ENCODE results near the gene MAP4.
A peak's percentile ranks its signal among the peaks of the same experiment; 100 is the strongest.
"Not testable (repeated sequence)": the region's sequence is repeated elsewhere in the genome, so short reads cannot be mapped to it uniquely, and the experiment has no call there.

Gene MAP4

DNA sequence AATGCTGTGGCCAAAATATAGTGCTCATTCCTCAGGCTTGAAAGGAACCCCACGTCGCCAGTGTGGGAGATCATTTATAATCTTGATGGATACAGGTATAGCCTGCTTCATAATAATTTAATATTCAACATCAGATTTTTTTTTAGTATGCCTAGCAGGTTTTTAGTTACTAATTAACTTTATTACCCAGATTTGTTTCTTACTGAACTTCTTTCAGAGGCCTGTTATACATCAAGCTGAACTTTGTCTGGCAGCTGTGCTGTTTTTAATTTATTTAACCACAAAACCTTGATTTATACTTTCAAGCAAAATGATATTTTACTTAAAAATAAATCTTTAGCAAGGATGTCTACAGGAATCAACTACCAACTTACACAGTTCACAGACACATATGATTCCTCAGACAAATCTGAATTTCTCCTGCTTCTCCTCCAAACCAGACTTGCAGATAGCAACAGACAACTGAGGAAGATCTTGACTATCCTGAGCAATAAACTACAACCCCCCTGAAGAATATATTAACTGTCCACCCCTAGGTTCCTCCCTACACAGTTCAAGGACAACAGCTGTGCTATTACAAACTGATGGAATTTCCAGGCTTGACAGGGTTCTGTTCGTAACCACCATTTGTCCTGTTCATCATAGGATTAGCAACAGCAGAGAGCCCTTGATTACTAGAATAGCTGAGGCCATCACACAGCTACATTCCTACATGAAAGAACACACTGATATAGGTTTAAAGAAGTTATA, 610 bp downstream of the MAP4 start:
- DNase-seq = no peak

DNA sequence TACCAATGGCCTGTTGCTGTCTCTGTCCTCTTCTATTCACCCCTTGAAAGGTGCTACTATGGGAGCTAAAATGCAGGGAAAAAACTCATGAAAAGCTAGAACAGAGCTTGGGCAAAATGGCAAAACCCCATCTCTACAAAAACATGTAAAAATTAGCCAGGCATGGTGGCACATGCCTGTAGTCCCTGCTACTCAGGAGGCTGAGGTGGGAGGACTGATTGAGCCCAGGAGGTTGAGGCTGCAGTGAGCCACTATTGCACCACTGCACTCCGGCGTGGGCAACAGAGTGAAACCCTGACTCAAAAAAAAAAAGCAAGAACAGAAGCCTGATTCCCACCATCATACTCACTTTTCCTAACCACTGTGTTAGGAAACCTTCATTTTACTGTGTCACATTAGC, 1.9 kb downstream of the MAP4 start:
- DNase-seq = no peak

DNA sequence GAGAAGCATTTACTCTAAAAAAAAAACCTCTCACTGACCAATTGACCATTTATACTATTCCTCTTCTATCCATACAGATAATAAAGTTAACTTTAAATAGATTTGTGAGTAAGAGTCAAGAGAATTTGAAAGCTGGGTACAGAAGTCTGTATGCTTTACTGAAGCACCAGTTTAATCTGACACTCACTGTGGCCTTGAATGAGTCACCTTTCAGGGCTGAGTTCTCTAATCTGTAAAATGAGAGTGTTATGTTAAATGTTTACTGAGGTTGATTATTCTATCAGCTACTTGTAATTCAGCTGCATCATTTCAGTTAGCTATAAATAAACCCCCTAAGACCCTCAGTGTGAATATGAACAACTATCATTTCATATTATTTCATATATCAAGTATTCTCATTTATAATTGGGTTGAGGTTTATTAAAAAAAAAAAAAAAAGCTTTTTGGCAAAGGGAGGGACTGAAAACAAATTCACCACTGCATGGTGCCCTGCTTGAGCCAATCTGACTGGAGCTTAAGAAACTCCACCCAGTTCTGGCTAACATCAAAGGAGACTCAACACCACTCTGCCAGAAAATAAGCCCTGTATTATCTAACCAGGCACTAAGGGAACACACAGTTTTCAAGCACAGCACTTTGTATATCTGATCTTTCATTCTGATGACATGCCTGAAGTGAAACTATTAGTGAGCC, 2.8 kb downstream of the MAP4 start:
- DNase-seq = no peak

DNA sequence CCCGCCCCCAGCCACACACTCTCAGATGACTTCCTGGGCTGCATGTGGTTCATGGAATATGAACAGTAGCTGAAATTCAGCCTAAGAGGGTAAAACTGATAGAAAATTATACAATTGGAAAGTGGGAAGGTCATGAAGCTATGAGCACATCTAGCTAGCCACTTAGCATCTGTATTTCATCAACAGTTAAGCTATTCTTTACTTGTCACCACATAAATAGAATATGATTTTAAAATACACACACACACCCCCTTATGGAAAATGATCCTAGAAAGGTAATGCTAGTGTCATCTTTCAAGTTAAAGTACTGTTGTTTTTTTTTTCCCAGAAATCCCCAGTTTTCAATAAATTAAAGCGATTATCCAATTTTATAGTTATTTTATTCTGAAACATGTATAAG, 3.6 kb downstream of the MAP4 start:
- DNase-seq = no peak

DNA sequence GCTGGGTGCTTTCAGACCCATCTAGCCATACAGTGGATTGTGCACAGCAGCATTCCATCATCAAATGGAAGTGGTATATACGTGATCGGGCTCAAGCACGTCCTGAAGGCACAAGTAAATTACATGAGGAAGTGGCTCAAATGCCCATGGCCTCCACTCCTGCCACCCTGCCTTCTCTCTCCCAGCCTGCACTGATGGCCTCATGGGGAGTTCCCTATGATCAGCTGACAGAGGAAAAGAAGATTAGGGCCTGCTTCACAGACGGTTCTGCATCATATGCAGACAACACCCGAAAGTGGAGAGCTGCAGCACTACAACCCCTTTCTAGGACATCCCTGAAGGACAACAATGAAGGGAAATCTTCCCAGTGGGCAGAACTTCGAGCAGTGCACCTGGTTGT, 8.2 kb downstream of the MAP4 start:
- not testable (repeated sequence) for DNase-seq

DNA sequence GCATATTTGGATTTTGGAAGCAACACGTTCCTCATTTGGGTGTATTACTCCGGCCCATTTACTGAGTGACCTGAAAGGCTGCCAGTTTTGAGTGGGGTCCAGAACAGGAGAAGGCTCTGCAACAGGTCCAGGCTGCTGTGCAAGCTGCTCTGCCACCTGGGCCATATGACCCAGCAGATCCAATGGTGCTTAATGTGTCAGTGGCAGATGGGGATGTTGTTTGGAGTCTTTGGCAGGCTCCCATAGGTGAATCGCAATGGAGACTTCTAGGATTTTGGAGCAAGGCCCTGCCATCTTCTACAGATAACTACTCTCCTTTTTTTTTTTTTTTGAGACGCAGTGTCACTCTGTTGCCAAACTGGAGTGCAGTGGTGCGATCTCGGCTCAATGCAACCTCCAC, 8.9 kb downstream of the MAP4 start:
- DNase-seq = not testable (repeated sequence)

DNA sequence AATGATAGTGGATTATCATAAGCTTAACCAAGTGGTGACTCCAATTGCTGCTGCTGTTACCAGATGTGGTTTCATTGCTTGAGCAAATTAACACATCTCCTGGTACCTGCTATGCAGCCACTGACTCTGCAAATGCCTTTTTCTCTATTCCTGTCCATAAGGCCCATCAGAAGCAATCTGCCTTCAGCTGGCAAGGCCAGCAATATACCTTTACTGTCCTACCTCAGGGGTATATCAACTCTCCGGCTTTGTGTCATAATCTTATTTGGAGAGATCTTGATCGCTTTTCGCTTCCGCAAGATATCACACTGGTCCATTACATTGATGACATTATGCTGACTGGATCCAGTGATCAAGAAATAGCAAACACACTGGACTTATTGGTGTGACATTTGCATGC, 9.4 kb downstream of the MAP4 start:
- DNase-seq = not testable (repeated sequence)

DNA sequence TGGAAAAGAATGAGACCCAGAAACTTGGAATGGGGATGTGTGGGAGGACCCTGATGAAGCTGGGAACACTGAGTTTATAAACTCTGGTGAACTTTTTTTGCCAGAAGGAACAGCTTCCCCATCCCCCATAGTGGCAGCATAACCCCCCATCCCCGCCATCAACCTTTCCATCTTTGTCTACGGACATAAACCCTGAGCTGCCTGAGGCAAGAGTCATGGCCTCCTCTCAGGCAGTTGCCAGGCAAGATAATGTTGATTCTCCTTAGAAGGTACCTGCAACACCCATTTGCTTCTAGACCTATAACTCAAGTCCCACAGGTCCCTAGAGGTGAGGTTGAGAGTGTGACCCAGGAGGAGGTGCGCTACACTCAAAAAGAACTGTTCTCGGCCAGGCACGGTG, 11.5 kb downstream of the MAP4 start:
- no peak for DNase-seq

DNA sequence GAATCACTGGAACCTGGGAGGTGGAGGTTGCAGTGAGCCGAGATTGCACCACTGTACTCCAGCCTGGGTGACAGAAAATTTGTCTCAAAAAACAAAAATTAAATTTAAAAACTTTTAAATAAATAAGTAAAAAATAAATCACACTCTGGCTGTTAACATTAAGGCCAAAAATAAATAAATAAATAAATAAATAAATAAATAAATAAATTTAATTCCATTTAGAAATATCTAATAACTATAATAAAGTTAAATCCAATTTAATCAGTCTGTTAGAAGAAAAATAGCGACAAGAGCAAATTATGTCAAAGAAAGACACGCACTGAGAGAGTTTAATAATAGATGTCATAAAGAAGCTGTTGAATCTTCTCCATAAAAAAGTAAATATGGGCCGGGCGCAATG, 13.4 kb downstream of the MAP4 start:
- no peak for DNase-seq

DNA sequence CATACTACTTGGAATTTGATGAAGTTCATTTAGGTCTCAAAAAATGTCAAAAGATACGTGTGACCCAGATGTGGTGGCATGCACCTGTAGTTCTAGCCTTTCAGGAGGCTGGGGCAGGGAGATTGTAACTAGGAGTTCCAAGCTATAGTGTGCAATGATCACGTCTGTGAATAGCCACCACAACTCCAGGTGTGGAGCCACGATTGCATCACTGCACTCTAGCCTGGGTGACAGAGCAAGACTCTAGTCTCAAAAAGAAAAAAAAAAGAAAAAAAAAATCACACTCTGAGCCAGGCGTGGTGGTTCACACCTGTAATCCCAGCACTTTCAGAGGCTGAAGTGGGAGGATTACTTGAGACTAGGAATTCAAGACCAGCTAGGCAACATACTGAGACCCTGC, 14.2 kb downstream of the MAP4 start:
- no peak for DNase-seq

DNA sequence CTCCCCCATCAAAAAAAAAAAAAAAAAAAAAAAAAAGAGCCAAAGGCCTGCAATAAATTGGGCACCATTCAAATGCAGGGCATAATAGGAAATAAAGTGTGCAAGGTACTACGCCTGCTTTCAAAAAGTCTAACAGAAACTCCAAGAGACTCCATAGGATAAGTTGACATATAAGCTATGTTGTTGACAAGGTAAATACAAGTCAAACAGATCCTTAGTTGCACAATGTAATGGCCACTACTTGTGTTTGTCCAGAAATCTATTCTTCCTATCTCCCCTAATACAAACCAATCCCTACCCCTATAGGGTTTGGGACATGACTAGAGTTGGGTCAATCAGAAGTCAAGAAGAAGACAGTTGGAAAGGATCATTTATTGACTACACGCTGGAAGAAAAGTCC, 16.0 kb downstream of the MAP4 start:
- DNase-seq = no peak

DNA sequence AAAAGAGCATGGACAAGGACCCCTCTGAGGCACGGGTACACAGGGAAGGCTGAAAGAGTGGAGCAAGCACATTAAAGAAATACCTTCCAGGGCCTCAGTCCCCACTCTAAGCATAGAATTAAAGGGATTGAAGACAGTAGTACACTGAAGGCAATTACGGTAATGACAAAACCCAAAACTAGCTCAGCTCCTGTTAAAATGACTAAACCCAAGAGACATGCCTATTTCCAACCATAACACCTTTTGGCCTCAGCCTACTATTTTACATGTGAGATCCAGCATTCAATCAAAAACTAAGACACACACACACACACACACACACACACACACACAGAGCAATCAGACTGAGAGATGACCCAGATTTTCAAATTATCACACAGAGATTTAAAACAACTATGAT, 19.8 kb downstream of the MAP4 start:
- DNase-seq = no peak

DNA sequence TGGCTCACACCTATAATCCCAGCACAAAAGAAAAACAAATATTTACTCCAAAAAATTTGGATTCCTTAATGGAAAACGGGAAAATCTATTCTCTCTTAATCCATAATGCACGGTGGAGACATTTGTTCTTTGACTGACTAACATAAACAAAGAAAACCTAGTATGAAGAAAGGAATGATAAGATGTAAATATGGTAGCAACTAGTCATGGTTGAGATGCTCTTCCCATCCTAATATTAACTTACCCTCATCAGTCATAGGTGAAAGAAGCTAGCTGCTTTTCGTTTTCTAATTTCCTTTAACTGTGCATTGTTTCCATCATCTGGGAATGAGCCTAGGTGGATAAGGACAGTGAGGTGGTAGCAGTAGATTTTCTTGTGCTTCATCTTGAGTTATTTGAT, 22.0 kb downstream of the MAP4 start:
- no peak for DNase-seq

DNA sequence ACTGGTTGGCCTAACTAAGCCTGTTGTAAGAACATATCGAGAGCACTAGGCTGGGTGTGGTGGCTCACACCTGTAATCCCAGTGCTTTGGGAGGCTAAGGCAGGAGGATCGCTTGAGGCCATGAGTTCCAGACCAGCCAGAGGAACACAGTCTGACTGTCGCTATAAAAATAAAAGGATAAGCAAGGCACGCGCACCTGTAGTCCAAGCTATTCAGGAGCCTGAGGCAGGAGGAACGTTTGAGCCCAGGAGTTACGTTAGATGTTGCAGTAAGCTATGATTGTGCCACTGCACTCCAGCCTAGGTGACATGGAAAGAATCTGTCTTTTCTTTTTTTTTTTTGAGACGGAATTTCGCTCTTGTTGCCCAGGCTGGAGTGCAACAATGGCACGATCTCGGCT, 24.9 kb downstream of the MAP4 start:
- DNase-seq = no peak

DNA sequence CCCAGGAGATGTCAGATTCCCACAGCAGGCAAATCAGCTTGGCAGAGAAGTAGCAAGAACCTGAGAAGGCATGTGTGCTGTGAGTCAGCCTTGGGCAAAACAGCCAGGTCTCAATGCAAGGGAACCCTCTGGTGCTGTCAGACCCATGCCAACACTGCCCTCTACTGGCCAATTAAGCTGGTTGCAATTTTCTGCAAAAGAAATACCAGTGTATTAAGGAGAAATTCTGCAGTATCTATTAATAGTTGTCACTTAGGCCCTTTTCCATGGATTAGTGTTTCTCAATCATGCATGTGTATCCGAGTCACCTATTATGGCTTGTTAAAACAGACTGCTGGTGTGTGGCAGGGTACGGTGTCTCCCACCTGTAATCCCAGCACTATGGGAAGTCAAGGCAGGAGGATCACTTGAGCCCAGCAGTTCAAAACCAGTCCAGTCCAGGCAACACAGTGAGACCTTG, 26.2 kb downstream of the MAP4 start:
- peak; percentile 64 to 74 for DNase-seq

DNA sequence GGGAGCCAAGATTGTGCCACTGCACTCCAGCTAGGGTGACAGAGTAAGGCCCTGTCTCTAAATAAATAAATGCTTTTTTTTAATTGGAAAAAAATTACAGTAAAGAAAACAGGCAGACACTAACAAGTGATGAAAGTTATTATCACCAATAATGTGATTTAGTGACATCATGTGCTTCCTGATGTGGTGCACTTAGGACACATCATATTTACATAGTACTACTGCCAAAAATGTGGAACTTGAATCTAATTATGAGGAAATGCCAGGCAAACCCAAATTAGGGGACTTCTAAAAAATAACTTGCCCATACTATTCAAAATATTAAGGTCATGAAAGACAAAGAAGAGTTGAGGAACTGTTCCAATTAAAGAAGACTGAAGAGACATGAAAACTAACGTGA, 30.8 kb downstream of the MAP4 start:
- DNase-seq = peak in 1 of 2 experiments; percentile 2

DNA sequence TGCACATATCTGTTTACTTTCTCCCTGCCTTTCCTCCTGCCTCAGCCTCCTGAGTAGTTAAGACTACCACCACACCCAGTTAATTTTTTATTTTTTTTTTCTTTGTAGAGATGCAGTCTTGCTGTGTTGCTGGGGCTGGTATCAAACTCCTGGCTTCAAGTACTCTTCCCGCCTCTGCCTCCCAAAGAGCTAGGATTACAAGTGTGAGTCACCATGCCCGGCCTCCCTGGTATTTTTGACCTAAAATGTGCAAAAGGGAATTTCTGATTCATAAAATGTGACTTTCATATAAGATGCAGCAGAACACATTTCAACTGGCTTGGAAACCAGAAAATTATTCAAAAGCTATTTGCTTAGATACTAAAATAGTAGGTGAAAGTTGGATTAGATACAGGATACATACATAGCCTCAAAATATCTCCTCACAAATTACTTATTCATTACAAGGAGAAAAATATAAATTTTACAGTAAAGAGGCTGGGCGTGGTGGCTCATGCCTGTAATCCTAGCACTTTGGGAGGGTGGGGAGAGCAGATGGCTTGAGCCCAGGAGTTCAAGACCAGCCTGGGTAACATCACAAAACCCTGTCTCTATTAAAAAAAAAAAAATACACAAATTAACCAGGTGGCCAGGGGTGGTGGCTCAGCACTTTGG, 32.0 kb downstream of the MAP4 start:
- DNase-seq = no peak

DNA sequence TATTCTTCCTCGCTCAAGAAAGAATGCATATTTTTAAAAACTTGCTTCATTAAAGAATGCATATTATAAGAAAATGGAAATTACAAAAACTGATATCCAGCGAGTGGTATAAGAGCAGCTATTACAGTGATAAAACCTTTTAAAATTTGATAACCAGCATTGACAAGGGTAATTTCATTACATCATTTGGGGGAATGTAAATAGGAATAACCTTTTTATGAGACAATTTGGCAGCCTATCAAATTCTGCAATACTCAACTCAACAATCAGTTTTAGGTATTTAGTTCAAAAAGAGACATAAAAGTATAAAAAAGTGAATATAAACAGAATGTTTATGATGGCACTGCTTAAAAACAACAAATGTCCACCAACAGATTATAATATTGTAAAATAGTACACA, 35.4 kb downstream of the MAP4 start:
- no peak for DNase-seq

DNA sequence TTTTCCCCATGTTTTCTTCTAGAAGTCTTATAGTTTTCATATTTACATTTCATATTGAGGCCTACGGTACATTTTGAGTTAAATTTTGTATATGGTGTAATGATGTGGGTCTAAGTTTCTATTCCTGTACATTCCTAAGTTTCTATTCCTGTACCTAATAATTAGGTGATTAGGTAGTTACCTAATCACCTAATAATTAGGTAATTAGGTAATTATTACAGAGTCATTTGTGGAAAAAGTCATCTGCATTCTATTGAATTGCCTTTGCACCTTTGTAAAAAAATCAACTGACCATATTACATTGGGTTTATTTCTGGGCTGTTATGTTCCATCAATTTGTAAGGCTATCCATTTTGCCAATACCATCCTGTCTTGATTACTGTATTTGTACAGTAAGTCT, 37.1 kb downstream of the MAP4 start:
- no peak for DNase-seq

DNA sequence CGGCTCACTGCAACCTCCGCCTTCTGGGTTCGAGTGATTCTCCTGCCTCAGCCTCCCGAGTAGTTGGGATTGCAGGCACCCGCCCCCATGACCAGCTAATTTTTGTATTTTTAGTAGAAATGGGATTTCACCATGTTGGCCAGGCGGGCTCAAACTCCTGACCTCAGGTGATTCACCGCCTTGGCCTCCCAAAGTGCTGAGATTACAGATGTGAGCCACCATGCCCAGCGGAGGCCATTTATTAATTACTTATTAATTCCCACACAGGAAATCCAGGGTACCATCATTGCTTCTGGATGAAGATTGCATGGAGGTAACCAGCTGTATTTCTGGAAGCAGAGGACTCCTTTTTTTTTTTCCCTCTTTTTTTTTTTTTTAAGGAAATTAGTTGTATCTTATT, 37.8 kb downstream of the MAP4 start:
- no peak for DNase-seq

DNA sequence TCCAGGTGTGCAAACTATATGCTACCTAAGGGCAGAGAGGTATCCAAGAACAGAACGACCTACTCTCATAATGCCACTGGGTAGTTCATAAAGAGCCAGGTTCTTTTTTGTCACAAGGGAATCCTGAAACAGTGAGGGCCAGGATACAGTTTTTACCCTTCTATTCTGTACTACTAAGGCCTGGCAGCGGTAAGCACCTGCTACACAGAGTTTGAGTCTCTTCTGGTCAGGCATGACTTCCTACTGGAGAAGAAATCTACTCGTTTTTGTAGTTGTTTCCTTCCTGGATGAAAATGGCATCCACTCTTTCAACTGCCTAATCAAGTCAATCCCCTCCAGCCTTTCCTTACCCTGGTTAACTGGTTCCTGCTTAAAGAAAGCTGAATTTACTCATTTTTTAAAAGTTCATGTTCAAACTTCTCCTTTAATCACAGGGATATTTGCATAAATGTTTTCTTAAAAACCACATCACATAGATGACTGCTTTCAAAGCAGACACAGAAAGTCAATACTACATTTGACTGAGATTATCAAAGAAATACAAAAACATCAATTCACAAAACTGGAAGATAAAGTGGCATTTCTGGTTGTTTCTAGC, 40.0 kb downstream of the MAP4 start:
- DNase-seq = no peak

DNA sequence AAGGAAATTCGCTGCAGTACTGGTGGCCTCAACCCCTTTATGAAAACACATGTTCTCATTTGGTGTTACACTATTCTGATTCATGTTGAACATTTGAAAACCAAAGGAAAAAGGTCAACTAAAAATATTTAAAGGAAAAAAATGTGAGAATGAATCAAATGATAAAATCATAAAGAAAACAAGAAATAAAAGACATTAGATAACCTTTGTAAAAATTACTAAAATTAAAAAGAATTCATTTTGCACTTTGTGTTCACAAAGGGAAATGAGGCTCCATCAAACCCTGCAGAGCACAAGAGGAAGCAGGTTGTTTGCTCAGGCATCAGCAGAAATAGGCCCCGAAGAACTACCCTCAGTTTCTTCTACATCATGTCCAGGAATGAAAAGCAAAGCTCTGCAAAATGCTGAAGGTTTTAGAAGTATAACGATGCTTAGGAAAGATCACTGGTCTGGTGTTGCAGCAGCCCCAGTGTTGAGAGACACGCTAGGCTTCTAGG, 41.2 kb downstream of the MAP4 start:
- no peak for DNase-seq

DNA sequence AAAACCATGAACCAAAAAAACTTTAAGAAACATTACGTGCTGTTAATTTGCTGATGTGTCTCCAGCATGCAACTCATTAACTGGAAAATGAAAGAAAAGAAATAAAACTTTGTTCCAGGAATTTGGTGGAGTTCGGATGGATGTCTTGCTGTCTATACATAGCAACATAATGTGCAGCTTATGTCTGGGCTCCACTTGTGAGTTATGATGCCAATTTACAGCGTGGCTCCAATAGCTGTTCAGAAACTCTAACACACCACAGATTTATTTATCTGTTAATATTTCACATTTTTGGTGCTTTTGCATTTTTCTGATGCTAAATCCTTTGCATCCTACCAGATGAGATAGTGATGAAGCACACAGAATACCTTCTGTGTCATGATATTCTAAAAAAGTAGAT, 45.1 kb downstream of the MAP4 start:
- DNase-seq = no peak

DNA sequence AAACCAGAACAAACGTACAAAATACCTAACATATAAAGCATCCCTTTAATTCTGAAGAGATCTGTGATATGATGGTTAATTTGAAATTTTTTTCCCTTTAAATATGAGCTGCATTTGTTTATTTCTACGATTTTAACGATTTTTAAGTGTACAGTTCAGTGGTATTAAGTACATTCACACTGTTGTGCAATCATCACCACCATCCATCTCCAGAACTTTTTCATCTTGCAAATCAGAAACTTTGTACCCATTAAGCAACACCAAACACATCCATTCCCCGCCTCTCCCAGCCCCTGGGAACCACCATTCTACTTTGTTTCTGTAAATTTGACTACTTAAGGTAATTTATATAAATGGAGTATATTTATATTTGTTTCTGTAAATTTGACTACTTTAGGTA, 51.5 kb downstream of the MAP4 start:
- no peak for DNase-seq
